ENCODE data around the gene SYT2. TPM values are rescaled to one million over a fixed set of nuclear protein-coding genes. Genes with fewer than 3 reads are reported as not detected.

The SYT2 gene
- total RNA-seq, 1 experiment from 2014 or later: not detected

DNA sequence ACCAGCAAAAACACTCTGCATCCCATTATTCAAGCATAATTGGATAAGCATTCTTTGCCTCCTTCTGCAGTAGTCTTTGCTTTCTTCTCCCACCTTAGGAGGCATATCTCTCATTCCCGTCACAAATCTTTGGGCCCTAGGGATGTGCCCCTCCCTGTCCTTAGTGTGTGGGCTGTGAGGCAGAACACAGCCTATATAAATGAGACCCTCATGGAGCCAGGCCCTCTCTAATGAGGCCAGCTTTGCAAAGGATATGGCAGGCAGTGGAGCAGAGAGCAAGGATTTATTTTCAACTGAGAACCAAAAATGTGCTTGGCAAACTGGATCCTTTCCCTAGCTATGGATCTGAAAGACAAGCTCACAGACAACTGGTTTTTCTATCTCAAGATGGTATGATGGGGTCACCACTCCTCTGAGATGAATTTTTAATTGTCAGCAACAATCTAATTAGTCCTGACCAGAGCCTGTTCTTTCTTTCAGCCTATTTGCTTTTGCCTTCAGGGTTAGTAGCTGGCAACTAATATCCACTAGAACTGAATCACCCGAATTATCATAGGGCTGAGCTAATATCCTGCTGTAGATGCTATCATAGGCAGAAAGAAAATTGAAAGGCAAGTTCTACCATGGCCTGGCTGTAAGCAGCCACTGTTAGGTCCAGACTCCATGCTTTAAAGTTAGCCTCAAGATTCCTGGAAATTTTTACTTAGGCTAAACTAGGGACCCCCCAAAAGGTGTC lies 134.2 kb downstream of the SYT2 start:
- Histone ChIP-seq H3K4me3 (ENCODE audit: low read length) (no peak overlapping the region), H3K4me2 (ENCODE audit: low read length) (no peak overlapping the region; the same call in 1 of the 2 replicates), H3K36me3 (ENCODE audit: low read depth, low read length) (no peaks in the 10 kb centered on the region), H3K79me2 (ENCODE audit: low read length) (no peaks in the 10 kb centered on the region), H2AFZ (ENCODE audit: low read length) (no peak overlapping the region), H3K27me3 (ENCODE audit: low read length) (no peaks in the 10 kb centered on the region), H3K4me1 (ENCODE audit: insufficient read depth, low read length) (peaks cover 24% of the 10 kb centered on the region), H3K9me2 (replicated peaks; ENCODE audit: low read length) (no peaks in the 10 kb centered on the region), H3K9me3 (ENCODE audit: low read length) (no peaks in the 10 kb centered on the region), H3K9ac (ENCODE audit: low read length) (no peak overlapping the region), H3K27ac (ENCODE audit: low read length) (no peak overlapping the region), H3F3A (ENCODE audit: low read length, unreplicated experiment) (no peaks in the 10 kb centered on the region), H4K20me1 (ENCODE audit: low read length) (no peaks in the 10 kb centered on the region)
- intact Hi-C loops (cut with micrococcal nuclease): no loop called here
- ATAC-seq (no peak), DNase-seq (peak; percentile 35)
- POLR2A ChIA-PET (ENCODE audit: unreplicated experiment): no interaction called here
- no TSS peak for BruUV-seq (replicated peaks)
- TF ChIP-seq EZH2phosphoT487 (IDR thresholded peaks at IDR 0.05; ENCODE audit: borderline replicate concordance, low read length) (no peak), EZH2 (IDR thresholded peaks at IDR 0.05; ENCODE audit: low read length, unreplicated experiment) (no peak)
- TF ChIP-seq, protein P1, sequence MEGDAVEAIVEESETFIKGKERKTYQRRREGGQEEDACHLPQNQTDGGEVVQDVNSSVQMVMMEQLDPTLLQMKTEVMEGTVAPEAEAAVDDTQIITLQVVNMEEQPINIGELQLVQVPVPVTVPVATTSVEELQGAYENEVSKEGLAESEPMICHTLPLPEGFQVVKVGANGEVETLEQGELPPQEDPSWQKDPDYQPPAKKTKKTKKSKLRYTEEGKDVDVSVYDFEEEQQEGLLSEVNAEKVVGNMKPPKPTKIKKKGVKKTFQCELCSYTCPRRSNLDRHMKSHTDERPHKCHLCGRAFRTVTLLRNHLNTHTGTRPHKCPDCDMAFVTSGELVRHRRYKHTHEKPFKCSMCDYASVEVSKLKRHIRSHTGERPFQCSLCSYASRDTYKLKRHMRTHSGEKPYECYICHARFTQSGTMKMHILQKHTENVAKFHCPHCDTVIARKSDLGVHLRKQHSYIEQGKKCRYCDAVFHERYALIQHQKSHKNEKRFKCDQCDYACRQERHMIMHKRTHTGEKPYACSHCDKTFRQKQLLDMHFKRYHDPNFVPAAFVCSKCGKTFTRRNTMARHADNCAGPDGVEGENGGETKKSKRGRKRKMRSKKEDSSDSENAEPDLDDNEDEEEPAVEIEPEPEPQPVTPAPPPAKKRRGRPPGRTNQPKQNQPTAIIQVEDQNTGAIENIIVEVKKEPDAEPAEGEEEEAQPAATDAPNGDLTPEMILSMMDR (conservative IDR thresholded peaks at IDR 0.05; ENCODE audit: low read depth, low read length): no peak
- CTCF ChIA-PET: no interaction called here

DNA sequence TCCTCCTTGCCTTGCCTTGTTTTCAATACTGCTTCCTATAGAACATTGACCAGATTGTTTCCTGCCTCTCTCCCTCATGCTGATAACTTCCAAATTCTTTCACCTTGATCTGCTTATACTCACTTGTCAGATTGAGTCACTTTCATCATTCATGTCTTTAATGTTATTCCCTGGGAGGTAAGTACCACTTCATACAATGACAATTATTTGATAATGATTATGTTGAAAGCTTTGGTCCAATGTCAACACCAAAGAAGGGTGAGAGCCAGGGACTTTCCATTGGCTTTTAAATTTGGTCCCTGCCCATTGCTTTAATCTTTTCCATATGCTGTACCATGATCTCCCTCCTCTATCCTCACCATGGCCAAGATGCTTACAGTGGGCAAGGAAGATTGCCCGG lies 137.4 kb downstream of the SYT2 start:
- CTCF ChIA-PET: no interaction called here
- no peak overlapping the region for H3K27ac ChIP-seq (ENCODE audit: low read length)
- BruUV-seq (replicated peaks): no TSS peak

More for the DNA sequence above, 137.4 kb downstream of the SYT2 start:
- ATAC-seq: no peak
- Histone ChIP-seq H3K9me2 (replicated peaks; ENCODE audit: low read length) (no peaks in the 10 kb centered on the region), H3K27me3 (ENCODE audit: low read length) (no peaks in the 10 kb centered on the region), H4K20me1 (ENCODE audit: low read length) (no peaks in the 10 kb centered on the region), H3K4me2 (ENCODE audit: low read length) (no peak overlapping the region), H3K4me1 (ENCODE audit: insufficient read depth, low read length) (peaks cover 12% of the 10 kb centered on the region), H3K4me3 (ENCODE audit: low read length) (no peak overlapping the region), H2AFZ (ENCODE audit: low read length) (no peak overlapping the region), H3K9ac (ENCODE audit: low read length) (no peak overlapping the region), H3K79me2 (ENCODE audit: low read length) (no peaks in the 10 kb centered on the region), H3K9me3 (ENCODE audit: low read length) (no peaks in the 10 kb centered on the region), H3K36me3 (ENCODE audit: low read depth, low read length) (no peaks in the 10 kb centered on the region), H3F3A (ENCODE audit: low read length, unreplicated experiment) (no peaks in the 10 kb centered on the region)
- intact Hi-C loops (cut with micrococcal nuclease): no loop called here
- TF ChIP-seq EZH2phosphoT487 (IDR thresholded peaks at IDR 0.05; ENCODE audit: borderline replicate concordance, low read length) (no peak), EZH2 (IDR thresholded peaks at IDR 0.05; ENCODE audit: low read length, unreplicated experiment) (no peak)
- TF ChIP-seq, protein P1 (conservative IDR thresholded peaks at IDR 0.05; ENCODE audit: low read depth, low read length): no peak
- POLR2A ChIA-PET (ENCODE audit: unreplicated experiment): no interaction called here
- DNase-seq: no peak

All from PC-3 (cell line).